H9 (cell line): ENCODE data around the gene NFE2L3. TPM values are rescaled to one million over a fixed set of nuclear protein-coding genes. Genes with fewer than 3 reads are reported as not detected.

Source experiments
- DNase-seq: peaks from one replicate; pipeline ENCODE4 v3.0.0-alpha.2; 2017
- H2AFZ ChIP-seq: one replicate; pipeline ENCODE4 v1.6.1; 2013; ENCODE audit warnings: mild to moderate bottlenecking, low read length, control low read depth, moderate library complexity
- H2AK5ac ChIP-seq: 2 replicates; pipeline ENCODE4 v1.6.1; 2013; ENCODE audit warnings: low read length, control low read depth, mixed read lengths; ENCODE audit not compliant: insufficient read length
- H2BK120ac ChIP-seq: one replicate; pipeline ENCODE4 v1.6.1; 2013; ENCODE audit warnings: low read depth, mild to moderate bottlenecking, low read length, control low read depth, inconsistent platforms; ENCODE audit not compliant: poor library complexity, severe bottlenecking
- H2BK12ac ChIP-seq: 2 replicates; pipeline ENCODE4 v1.6.1; 2013; ENCODE audit warnings: low read length, control low read depth, mixed read lengths, low read depth; ENCODE audit not compliant: insufficient read length
- H2BK15ac ChIP-seq: 2 replicates; pipeline ENCODE4 v1.6.1; 2013; ENCODE audit warnings: low read depth, low read length, control low read depth
- H2BK20ac ChIP-seq: one replicate; pipeline ENCODE4 v1.6.1; 2013; ENCODE audit warnings: low read depth, mild to moderate bottlenecking, low read length, control low read depth, inconsistent platforms; ENCODE audit not compliant: poor library complexity, severe bottlenecking
- H2BK5ac ChIP-seq: 2 replicates; pipeline ENCODE4 v1.6.1; 2013; ENCODE audit warnings: low read length, control low read depth, mixed read lengths; ENCODE audit not compliant: insufficient read length
- H3K14ac ChIP-seq: 2 replicates; pipeline ENCODE4 v1.6.1; 2013; ENCODE audit warnings: low read length, control low read depth; ENCODE audit not compliant: insufficient read depth
- H3K18ac ChIP-seq: 2 replicates; pipeline ENCODE4 v1.6.1; 2013; ENCODE audit warnings: low read depth, mild to moderate bottlenecking, mixed read lengths, low read length, control low read depth; ENCODE audit not compliant: insufficient read length
- H3K23ac ChIP-seq: 2 replicates; pipeline ENCODE4 v1.6.1; 2013; ENCODE audit warnings: low read length, control low read depth, mixed read lengths, low read depth; ENCODE audit not compliant: insufficient read length
- H3K23me2 ChIP-seq: 2 replicates; pipeline ENCODE4 v1.6.1; 2013; ENCODE audit warnings: low read depth, mild to moderate bottlenecking, mixed read lengths, low read length, control low read depth; ENCODE audit not compliant: insufficient read length, poor library complexity, severe bottlenecking
- H3K27ac ChIP-seq: 2 replicates; pipeline ENCODE4 v1.5.1; 2013; ENCODE audit warnings: low read length, control low read depth, mixed read lengths, low read depth; ENCODE audit not compliant: insufficient read length
- H3K27me3 ChIP-seq: 2 replicates; pipeline ENCODE4 v1.6.1; 2013; ENCODE audit warnings: low read length, control low read depth, inconsistent platforms; ENCODE audit not compliant: insufficient read depth
- H3K4ac ChIP-seq: 2 replicates; pipeline ENCODE4 v1.6.1; 2013; ENCODE audit warnings: low read depth, mild to moderate bottlenecking, control low read depth, inconsistent platforms, low read length, moderate library complexity
- H3K4me1 ChIP-seq: 2 replicates; pipeline ENCODE4 v1.6.1; 2013; ENCODE audit warnings: low read length, control low read depth, inconsistent platforms; ENCODE audit not compliant: insufficient read depth
- H3K4me2 ChIP-seq: 2 replicates; pipeline ENCODE4 v1.6.1; 2013; ENCODE audit warnings: low read length, control low read depth, mixed read lengths; ENCODE audit not compliant: insufficient read length, insufficient read depth
- H3K56ac ChIP-seq: 2 replicates; pipeline ENCODE4 v1.6.1; 2013; ENCODE audit warnings: low read depth, mild to moderate bottlenecking, mixed read lengths, low read length, control low read depth; ENCODE audit not compliant: insufficient read length
- H3K79me1 ChIP-seq: 2 replicates; pipeline ENCODE4 v1.6.1; 2013; ENCODE audit warnings: low read depth, mild to moderate bottlenecking, moderate library complexity, low read length, control low read depth, inconsistent platforms; ENCODE audit not compliant: insufficient read depth, poor library complexity, severe bottlenecking
- H3K79me2 ChIP-seq: 2 replicates; pipeline ENCODE4 v1.6.1; 2013; ENCODE audit warnings: low read length, control low read depth, inconsistent platforms; ENCODE audit not compliant: insufficient read depth
- H3K9ac ChIP-seq: 2 replicates; pipeline ENCODE4 v1.6.1; 2013; ENCODE audit warnings: low read length, control low read depth, mixed read lengths; ENCODE audit not compliant: insufficient read length; ENCODE audit errors: extremely low read depth
- H3K9me3 ChIP-seq: one replicate; pipeline ENCODE4 v1.6.1; 2013; ENCODE audit warnings: low read depth, low read length, inconsistent platforms; ENCODE audit not compliant: control insufficient read depth
- H3T11ph ChIP-seq: one replicate; pipeline ENCODE4 v1.6.1; 2013; ENCODE audit warnings: mild to moderate bottlenecking, low read length, control low read depth, inconsistent platforms
- H4K20me1 ChIP-seq: one replicate; pipeline ENCODE4 v1.6.1; 2013; ENCODE audit not compliant: control insufficient read depth, insufficient read length, insufficient read depth
- H4K5ac ChIP-seq: 2 replicates; pipeline ENCODE4 v1.6.1; 2013; ENCODE audit warnings: low read depth, mild to moderate bottlenecking, mixed read lengths, low read length, control low read depth; ENCODE audit not compliant: insufficient read length
- H4K8ac ChIP-seq: replicated peaks from 2 replicates; pipeline ENCODE4 v1.6.1; 2013; ENCODE audit warnings: low read length, control low read depth, mixed read lengths, low read depth; ENCODE audit not compliant: insufficient read length
- H4K91ac ChIP-seq: 2 replicates; pipeline ENCODE4 v1.6.1; 2013; ENCODE audit warnings: low read depth, mild to moderate bottlenecking, moderate library complexity, mixed read lengths, low read length, control low read depth; ENCODE audit not compliant: insufficient read length
- H3K27ac Mint-ChIP-seq, 3 experiments: 2 replicates in 2 of 3; 3 replicates in 1 of 3; pipeline ENCODE4 v1.8.0; 2020 to 2021; ENCODE audit warnings: mixed read lengths in 3 of 3, mild to moderate bottlenecking in 1 of 3, moderate library complexity in 1 of 3
- H3K27me3 Mint-ChIP-seq: 2 replicates; pipeline ENCODE4 v1.8.0; 2021; ENCODE audit warnings: low read depth, mild to moderate bottlenecking, moderate library complexity, mixed read lengths
- H3K36me3 Mint-ChIP-seq, 3 experiments: 2 replicates in 2 of 3; 3 replicates in 1 of 3; pipeline ENCODE4 v1.8.0; 2020 to 2021; ENCODE audit warnings: low read depth in 3 of 3, mixed read lengths in 3 of 3; ENCODE audit not compliant: insufficient read depth in 1 of 3
- H3K4me1 Mint-ChIP-seq, 2 experiments: 2 replicates each; pipeline ENCODE4 v1.8.0; 2020; ENCODE audit warnings: mixed read lengths in 2 of 2
- H3K4me3 Mint-ChIP-seq, 2 experiments: 2 replicates in 1 of 2; 3 replicates in 1 of 2; pipeline ENCODE4 v1.8.0; 2020 to 2021; ENCODE audit warnings: mild to moderate bottlenecking in 2 of 2, mixed read lengths in 2 of 2, moderate library complexity in 1 of 2
- H3K9me3 Mint-ChIP-seq, 2 experiments: 2 replicates in 1 of 2; 3 replicates in 1 of 2; pipeline ENCODE4 v1.8.0; 2020; ENCODE audit warnings: mild to moderate bottlenecking in 2 of 2, mixed read lengths in 2 of 2, moderate library complexity in 1 of 2
- WGBS: extraction: QIAGEN DNeasy Blood & Tissue Kit; methylation state at CpG from one replicate; pipeline ENCODE4 v1.1.7; 2013; ENCODE audit warnings: missing lambda C conversion rate, low lambda C conversion rate, mixed read lengths; ENCODE audit not compliant: insufficient read length; ENCODE audit errors: extremely low coverage; 5-methylcytosine and 5-hydroxymethylcytosine counted together
- total RNA-seq: library from RNA; stranded (reverse); gene quantifications from 2 replicates; pipeline ENCODE4 v1.2.1, GENCODE V29; 2021
- TF ChIP-seq, protein P1 (sequence below): fragments of 200-600 bp; sonication (generic); conservative IDR thresholded peaks from 3 replicates; pipeline ENCODE4 v1.8.0; 2021; ENCODE audit warnings: antibody characterized with exemption, mild to moderate bottlenecking

The NFE2L3 gene
- total RNA-seq, 1 experiment from 2014 or later, result 46.9 TPM

DNA sequence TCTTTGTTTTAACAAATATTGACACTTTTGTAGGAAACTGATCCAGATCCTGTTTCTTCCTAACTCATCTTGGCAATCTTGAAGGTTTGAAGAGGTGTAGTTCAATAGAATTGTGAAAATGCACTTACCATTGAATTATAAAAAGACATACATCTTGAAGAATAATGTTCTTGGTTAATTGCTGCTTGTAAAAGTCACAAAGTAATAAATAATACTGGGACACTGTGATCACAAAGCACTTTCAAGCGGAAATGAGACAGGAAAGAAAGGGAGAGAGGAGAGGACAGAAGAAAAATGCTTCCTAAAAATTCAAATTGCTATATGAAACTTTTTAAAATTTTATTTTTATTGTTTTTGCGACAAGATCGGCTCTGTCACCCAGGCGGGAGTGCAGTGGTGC, 15.2 kb upstream of the NFE2L3 start:
- H3K9me3 ChIP-seq, result no peaks in the 10 kb centered on the region
- no peak overlapping the region for H4K91ac ChIP-seq
- H3K27me3 ChIP-seq, result no peaks in the 10 kb centered on the region
- no peaks in the 10 kb centered on the region for H3K23me2 ChIP-seq
- H4K8ac ChIP-seq, result no peak overlapping the region
- no peak overlapping the region for H3K4ac ChIP-seq
- H3K36me3 Mint-ChIP-seq, result peaks cover 0 to 1% (median 0%) of the 10 kb centered on the region in 3 experiments; a peak in 1 of 7 replicates
- no peak overlapping the region for H2BK5ac ChIP-seq
- WGBS, result no CpG with 5 or more reads among the region's 4 CpGs
- H3K18ac ChIP-seq, result no peak overlapping the region
- TF ChIP-seq, protein P1, sequence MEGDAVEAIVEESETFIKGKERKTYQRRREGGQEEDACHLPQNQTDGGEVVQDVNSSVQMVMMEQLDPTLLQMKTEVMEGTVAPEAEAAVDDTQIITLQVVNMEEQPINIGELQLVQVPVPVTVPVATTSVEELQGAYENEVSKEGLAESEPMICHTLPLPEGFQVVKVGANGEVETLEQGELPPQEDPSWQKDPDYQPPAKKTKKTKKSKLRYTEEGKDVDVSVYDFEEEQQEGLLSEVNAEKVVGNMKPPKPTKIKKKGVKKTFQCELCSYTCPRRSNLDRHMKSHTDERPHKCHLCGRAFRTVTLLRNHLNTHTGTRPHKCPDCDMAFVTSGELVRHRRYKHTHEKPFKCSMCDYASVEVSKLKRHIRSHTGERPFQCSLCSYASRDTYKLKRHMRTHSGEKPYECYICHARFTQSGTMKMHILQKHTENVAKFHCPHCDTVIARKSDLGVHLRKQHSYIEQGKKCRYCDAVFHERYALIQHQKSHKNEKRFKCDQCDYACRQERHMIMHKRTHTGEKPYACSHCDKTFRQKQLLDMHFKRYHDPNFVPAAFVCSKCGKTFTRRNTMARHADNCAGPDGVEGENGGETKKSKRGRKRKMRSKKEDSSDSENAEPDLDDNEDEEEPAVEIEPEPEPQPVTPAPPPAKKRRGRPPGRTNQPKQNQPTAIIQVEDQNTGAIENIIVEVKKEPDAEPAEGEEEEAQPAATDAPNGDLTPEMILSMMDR, result no peak
- no peak overlapping the region for H3T11ph ChIP-seq
- H3K23ac ChIP-seq, result no peak overlapping the region
- H3K4me1 ChIP-seq, result no peaks in the 10 kb centered on the region
- no peak overlapping the region for H3K56ac ChIP-seq
- H3K27ac ChIP-seq, result no peak overlapping the region
- H3K79me2 ChIP-seq, result no peaks in the 10 kb centered on the region
- no peak for DNase-seq
- H3K79me1 ChIP-seq, result no peaks in the 10 kb centered on the region
- no peak overlapping the region for H3K4me2 ChIP-seq
- H4K5ac ChIP-seq, result no peak overlapping the region
- H2BK12ac ChIP-seq, result no peak overlapping the region
- H3K27me3 Mint-ChIP-seq, result peaks cover 5% of the 10 kb centered on the region
- no peak overlapping the region for H2AK5ac ChIP-seq
- H3K4me1 Mint-ChIP-seq, result no peaks in the 10 kb centered on the region
- H3K9me3 Mint-ChIP-seq, result peaks cover 9 to 10% of the 10 kb centered on the region in 2 experiments
- H3K9ac ChIP-seq, result no peak overlapping the region
- no peak overlapping the region for H2BK15ac ChIP-seq
- no peak overlapping the region for H3K27ac Mint-ChIP-seq
- no peak overlapping the region for H3K14ac ChIP-seq
- H2AFZ ChIP-seq, result no peak overlapping the region
- no peak overlapping the region for H2BK120ac ChIP-seq
- H2BK20ac ChIP-seq, result no peak overlapping the region
- H3K4me3 Mint-ChIP-seq, result no peak overlapping the region
- no peaks in the 10 kb centered on the region for H4K20me1 ChIP-seq
